ENCODE data around the gene RFTN1. TPM values are rescaled to one million over a fixed set of nuclear protein-coding genes. Genes with fewer than 3 reads are reported as not detected.
"Not testable (repeated sequence)": the region's sequence is repeated elsewhere in the genome, so short reads cannot be mapped to it uniquely, and the experiment has no call there.

The RFTN1 gene
- total RNA-seq, 1 donor from 2014 or later, result 43.2 TPM

- no peak for DNase-seq (ENCODE audit: low read depth)
Measured at GRCh38 chr3:16329036-16329825, 184.3 kb downstream of the RFTN1 start.

- DNase-seq (ENCODE audit: low read depth), result no peak
Measured at GRCh38 chr3:16328124-16328523, 185.4 kb downstream of the RFTN1 start.

- DNase-seq (ENCODE audit: low read depth), result no peak
Measured at GRCh38 chr3:16326724-16327349, 186.7 kb downstream of the RFTN1 start.

GRCh38 chr3:16325850-16326249, 187.6 kb downstream of the RFTN1 start:
- no peak for DNase-seq (ENCODE audit: low read depth)

GRCh38 chr3:16323737-16324136, 189.8 kb downstream of the RFTN1 start:
- no peak for DNase-seq (ENCODE audit: low read depth)

- peak; percentile 36 for DNase-seq (ENCODE audit: low read depth)
Measured at GRCh38 chr3:16322189-16322588, 191.3 kb downstream of the RFTN1 start.

- no peak for DNase-seq (ENCODE audit: low read depth)
Measured at GRCh38 chr3:16320711-16321110, 192.8 kb downstream of the RFTN1 start.

- DNase-seq (ENCODE audit: low read depth), result no peak
Measured at GRCh38 chr3:16319723-16320122, 193.8 kb downstream of the RFTN1 start.

- DNase-seq (ENCODE audit: low read depth), result no peak
Measured at GRCh38 chr3:16319307-16319706, 194.2 kb downstream of the RFTN1 start.

GRCh38 chr3:16318176-16318575, 195.3 kb downstream of the RFTN1 start:
- peak; percentile 21 for DNase-seq (ENCODE audit: low read depth)

GRCh38 chr3:16317561-16317945, 195.9 kb downstream of the RFTN1 start:
- no peak for DNase-seq (ENCODE audit: low read depth)

- DNase-seq (ENCODE audit: low read depth), result no peak
Measured at GRCh38 chr3:16316847-16317560, 196.5 kb downstream of the RFTN1 start.

- no peak for DNase-seq (ENCODE audit: low read depth)
Measured at GRCh38 chr3:16316396-16316795, 197.1 kb downstream of the RFTN1 start.

- DNase-seq (ENCODE audit: low read depth), result no peak
Measured at GRCh38 chr3:16315623-16316022, 197.9 kb downstream of the RFTN1 start.

GRCh38 chr3:16313886-16314645, 199.4 kb downstream of the RFTN1 start:
- no peak for DNase-seq (ENCODE audit: low read depth)

GRCh38 chr3:16311960-16312451, 201.5 kb downstream of the RFTN1 start:
- DNase-seq (ENCODE audit: low read depth), result no peak

- not testable (repeated sequence) for DNase-seq (ENCODE audit: low read depth)
Measured at GRCh38 chr3:16310486-16310885, 203.0 kb downstream of the RFTN1 start.

- peak; percentile 50 for DNase-seq (ENCODE audit: low read depth)
Measured at GRCh38 chr3:16309558-16309957, 203.9 kb downstream of the RFTN1 start.

- no peak for DNase-seq (ENCODE audit: low read depth)
Measured at GRCh38 chr3:16308727-16309126, 204.8 kb downstream of the RFTN1 start.

GRCh38 chr3:16307832-16308531, 205.5 kb downstream of the RFTN1 start:
- no peak for DNase-seq (ENCODE audit: low read depth)

- DNase-seq (ENCODE audit: low read depth), result no peak
Measured at GRCh38 chr3:16305111-16305541, 208.4 kb downstream of the RFTN1 start.

Measured in renal cortical epithelial cell (primary cell).